ENCODE data around the gene ATP8A1.

- no peak for TF ChIP-seq CTCF (IDR thresholded peaks at IDR 0.05)
- TF ChIP-seq RELA (CRISPR knock-in tag; IDR thresholded peaks at IDR 0.05; ENCODE audit: borderline replicate concordance), result no peak
- TF ChIP-seq ATF2 (CRISPR knock-in tag; IDR thresholded peaks at IDR 0.05; ENCODE audit: borderline replicate concordance, low read depth), result no peak
- no peak for TF ChIP-seq ZNF138 (CRISPR knock-in tag; conservative IDR thresholded peaks at IDR 0.05)
- TF ChIP-seq E2F1 (CRISPR knock-in tag; IDR thresholded peaks at IDR 0.05), result no peak
- TF ChIP-seq ARID4B (CRISPR knock-in tag; IDR thresholded peaks at IDR 0.05; ENCODE audit: borderline replicate concordance), result no peak
- TF ChIP-seq CREB1 (CRISPR knock-in tag; IDR thresholded peaks at IDR 0.05), result no peak
- no peak for TF ChIP-seq MXD4 (CRISPR knock-in tag; IDR thresholded peaks at IDR 0.05; ENCODE audit: borderline replicate concordance)
Observed at GRCh38 chr4:42466273-42466844, 190.5 kb downstream of the ATP8A1 start.
